Uterus (tissue), 4 donors: ENCODE measurements around the gene ADAMTSL4. TPM values are rescaled to one million over a fixed set of nuclear protein-coding genes. Genes with fewer than 3 reads are reported as not detected.
"Not testable (repeated sequence)": the region's sequence is repeated elsewhere in the genome, so short reads cannot be mapped to it uniquely, and the experiment has no call there.

Experiments used
- DNase-seq, 2 donors: peaks; one replicate each; pipeline ENCODE4 v3.0.0-alpha.2; 2019 to 2020
- H3K27ac ChIP-seq, 2 donors: fragments of 200-600 bp; sonication (generic); 1 replicate in 1 of 2; 2 replicates in 1 of 2; pipeline ENCODE4 v1.5.1; 2016 to 2018
- H3K27me3 ChIP-seq, 2 donors: fragments of 200-600 bp; sonication (generic); one replicate each; pipeline ENCODE4 v1.5.1; 2018 to 2019; ENCODE audit warnings: control low read depth in 1 of 2
- H3K36me3 ChIP-seq, 2 donors: fragments of 200-600 bp; sonication (generic); one replicate each; pipeline ENCODE4 v1.5.1; 2019; ENCODE audit warnings: control low read depth in 1 of 2
- H3K4me1 ChIP-seq, 2 donors: fragments of 200-600 bp; sonication (generic); one replicate each; pipeline ENCODE4 v1.5.1; 2018 to 2019; ENCODE audit warnings: control low read depth in 1 of 2
- H3K4me3 ChIP-seq, 2 donors: fragments of 200-600 bp; sonication (generic); 1 replicate in 1 of 2; 2 replicates in 1 of 2; pipeline ENCODE4 v1.5.1; 2018 to 2019; ENCODE audit warnings: mild to moderate bottlenecking in 1 of 2
- H3K9me3 ChIP-seq, 2 donors: fragments of 200-600 bp; sonication (generic); one replicate each; pipeline ENCODE4 v1.5.1; 2019; ENCODE audit warnings: control low read depth in 1 of 2
- POLR2A ChIP-seq, 2 donors: fragments of 450-650 bp; IDR thresholded peaks; one replicate each; pipeline ENCODE4 v1.6.1; 2016; ENCODE audit warnings: antibody characterized with exemption in 2 of 2, mild to moderate bottlenecking in 1 of 2, moderate library complexity in 1 of 2
- intact Hi-C: fragments of 100-400 bp; cut with DNase I; formaldehyde crosslinking; loops from one replicate; pipeline ENCODE4 v1.15.1; 2023; ENCODE audit warnings: low total_unique reads
- total RNA-seq, 4 donors: library from RNA; depleted of rRNA in 3 of 4; stranded (reverse); fragments of >200 nt in 3 of 4; gene quantifications; one replicate each; pipeline versions ENCODE4 v1.1.0 to v1.2.4, GENCODE V29; 2014 to 2023
- TF ChIP-seq, protein P1 (sequence below), 4 experiments: fragments of 200-600 bp in 2 of 4; fragments of 450-650 bp in 2 of 4; sonication (generic) in 2 of 4; IDR thresholded peaks; one replicate each; pipeline ENCODE4 v1.5.1; 2016 to 2019; ENCODE audit warnings: antibody characterized with exemption in 4 of 4, mild to moderate bottlenecking in 2 of 4, moderate library complexity in 1 of 4
- donor health status: DM: yes; HTN: yes; CAD: no.

ADAMTSL4 gene
- total RNA-seq, 4 donors from 2014 or later: 15.9 to 133 (median 35.4) TPM

DNA sequence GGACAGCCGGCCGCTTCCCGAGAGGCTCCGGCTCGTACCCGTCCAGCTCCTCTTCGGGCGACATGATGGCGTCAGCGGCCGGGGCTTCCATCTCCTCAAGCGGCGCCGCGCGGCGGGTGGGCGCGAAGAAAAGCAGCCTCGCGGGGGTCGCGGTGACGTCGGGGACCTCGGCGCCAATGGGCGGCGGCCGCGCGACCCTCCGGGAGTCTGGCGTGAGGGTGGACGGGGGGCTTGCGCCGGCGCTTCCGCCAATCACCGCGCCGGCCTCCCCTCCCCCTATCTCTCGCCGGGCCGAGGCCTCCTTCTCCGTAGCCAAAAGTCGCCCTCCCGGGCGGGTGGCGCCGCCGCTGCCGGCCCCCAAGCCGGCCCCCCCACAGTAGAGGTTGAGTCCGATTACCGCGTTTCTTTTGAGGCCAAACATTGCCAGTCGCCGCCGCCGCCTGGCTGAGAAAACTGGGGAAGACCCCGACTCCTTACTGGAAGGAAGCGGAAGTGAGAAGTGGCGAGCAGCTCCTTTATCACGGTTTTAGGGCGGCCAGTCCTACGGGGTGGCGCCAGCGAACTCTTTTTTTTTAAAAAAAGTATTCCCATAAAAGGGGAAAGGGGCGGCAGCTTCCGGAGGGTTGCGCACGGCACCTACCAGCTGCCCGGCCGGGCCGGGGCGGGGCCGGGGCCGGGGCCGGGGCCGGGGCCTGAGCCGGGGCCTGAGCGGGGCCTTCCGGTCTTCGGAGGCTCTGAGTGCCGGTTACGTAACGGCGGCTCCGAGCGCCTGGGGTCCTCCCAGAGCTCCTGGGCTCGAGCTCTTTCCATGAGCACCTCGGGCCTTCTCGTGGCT is 30.1 kb downstream of the ADAMTSL4 start, which contains the start of gene MCL1:
TSS of gene MCL1 (minus strand) at position 501 of the 835 bp plus-strand sequence. CDS start at position 421, 80 bp downstream.
- H3K27ac ChIP-seq: peak within 1 kb of the TSS; percentile 99
- peaks cover under 1 to 5% of the 10 kb centered on the region in 2 donors for H3K4me1 ChIP-seq
- peak within 1 kb of the TSS; percentile 61 to 99 for H3K4me3 ChIP-seq
- H3K36me3 ChIP-seq: no peaks in the 10 kb centered on the region
- peak; percentile 85 to 93 for TF ChIP-seq POLR2A (IDR thresholded peaks at IDR 0.05)
- TF ChIP-seq, protein P1, sequence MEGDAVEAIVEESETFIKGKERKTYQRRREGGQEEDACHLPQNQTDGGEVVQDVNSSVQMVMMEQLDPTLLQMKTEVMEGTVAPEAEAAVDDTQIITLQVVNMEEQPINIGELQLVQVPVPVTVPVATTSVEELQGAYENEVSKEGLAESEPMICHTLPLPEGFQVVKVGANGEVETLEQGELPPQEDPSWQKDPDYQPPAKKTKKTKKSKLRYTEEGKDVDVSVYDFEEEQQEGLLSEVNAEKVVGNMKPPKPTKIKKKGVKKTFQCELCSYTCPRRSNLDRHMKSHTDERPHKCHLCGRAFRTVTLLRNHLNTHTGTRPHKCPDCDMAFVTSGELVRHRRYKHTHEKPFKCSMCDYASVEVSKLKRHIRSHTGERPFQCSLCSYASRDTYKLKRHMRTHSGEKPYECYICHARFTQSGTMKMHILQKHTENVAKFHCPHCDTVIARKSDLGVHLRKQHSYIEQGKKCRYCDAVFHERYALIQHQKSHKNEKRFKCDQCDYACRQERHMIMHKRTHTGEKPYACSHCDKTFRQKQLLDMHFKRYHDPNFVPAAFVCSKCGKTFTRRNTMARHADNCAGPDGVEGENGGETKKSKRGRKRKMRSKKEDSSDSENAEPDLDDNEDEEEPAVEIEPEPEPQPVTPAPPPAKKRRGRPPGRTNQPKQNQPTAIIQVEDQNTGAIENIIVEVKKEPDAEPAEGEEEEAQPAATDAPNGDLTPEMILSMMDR (IDR thresholded peaks at IDR 0.05): peak in 3 of 4 experiments; percentile 19 to 36 (median 20)
- intact Hi-C loops: no loop called here
- H3K27me3 ChIP-seq: no peaks in the 10 kb centered on the region
- peak; percentile 90 to 96 for DNase-seq
- H3K9me3 ChIP-seq: no peaks in the 10 kb centered on the region

DNA sequence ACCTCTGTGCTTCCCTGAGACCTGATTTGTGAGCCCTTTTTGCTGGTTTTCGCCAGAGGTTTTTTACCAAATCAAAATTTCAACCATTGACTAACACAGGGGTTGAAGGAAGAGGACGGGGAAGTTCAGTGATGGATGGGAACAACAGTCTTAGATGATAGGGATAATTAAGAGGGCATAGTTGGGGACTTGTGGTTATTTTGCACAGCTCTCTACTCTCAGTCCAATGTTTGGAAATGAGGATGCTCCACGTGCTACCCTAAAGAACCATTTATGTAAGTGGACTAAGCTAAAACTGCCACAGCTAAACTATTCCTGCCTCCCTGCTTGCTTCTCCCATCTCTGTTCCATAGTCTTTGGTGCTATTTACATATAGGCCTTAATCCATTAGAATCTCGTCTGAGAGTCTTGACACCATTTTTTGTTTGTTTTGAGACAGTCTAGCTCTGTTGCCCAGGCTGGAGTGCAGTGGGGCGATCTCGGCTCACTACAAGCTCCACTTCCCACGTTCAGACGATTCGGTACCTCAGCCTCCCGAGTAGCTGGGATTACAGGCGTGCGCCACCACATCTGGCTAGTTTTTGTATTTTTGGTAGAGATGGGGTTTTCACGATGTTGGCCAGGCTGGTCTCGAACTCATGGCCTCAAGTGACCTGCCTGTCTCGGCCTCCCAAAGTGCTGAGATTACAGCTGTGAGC is 30.9 kb downstream of the ADAMTSL4 start:
- Histone ChIP-seq H3K27ac (peak overlapping the region; percentile 99), H3K27me3 (no peaks in the 10 kb centered on the region), H3K4me3 (peak overlapping the region; percentile 35 to 38), H3K9me3 (no peaks in the 10 kb centered on the region), H3K4me1 (peaks cover 0 to 5% of the 10 kb centered on the region in 2 donors), H3K36me3 (no peaks in the 10 kb centered on the region)
- DNase-seq: no peak
- intact Hi-C loops: no loop called here
- no peak for TF ChIP-seq POLR2A (IDR thresholded peaks at IDR 0.05)
- TF ChIP-seq, protein P1 (IDR thresholded peaks at IDR 0.05): peak in 1 of 4 experiments; percentile 3

DNA sequence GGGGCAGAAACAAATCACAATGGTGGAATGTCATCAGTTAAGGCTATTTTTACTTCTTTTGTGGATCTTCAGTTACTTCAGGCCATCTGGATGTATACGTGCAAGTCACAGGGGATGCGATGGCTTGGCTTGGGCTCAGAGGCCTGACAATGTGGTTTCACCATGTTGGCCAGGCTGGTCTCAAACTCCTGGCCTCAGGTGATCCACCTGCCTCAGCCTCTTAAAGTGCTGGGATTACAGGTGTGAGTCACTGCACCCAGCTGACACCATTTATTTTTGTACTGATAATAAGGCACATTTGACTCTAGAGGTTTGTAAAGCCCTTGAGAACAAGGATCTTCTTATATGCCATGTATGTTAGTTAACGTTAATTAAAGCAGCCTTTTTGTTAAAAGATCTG is 31.8 kb downstream of the ADAMTSL4 start:
- intact Hi-C loops, DNase-seq, H3K36me3 ChIP-seq, H3K4me1 ChIP-seq, H3K4me3 ChIP-seq, H3K27ac ChIP-seq, H3K27me3 ChIP-seq, H3K9me3 ChIP-seq: not testable (repeated sequence)

DNA sequence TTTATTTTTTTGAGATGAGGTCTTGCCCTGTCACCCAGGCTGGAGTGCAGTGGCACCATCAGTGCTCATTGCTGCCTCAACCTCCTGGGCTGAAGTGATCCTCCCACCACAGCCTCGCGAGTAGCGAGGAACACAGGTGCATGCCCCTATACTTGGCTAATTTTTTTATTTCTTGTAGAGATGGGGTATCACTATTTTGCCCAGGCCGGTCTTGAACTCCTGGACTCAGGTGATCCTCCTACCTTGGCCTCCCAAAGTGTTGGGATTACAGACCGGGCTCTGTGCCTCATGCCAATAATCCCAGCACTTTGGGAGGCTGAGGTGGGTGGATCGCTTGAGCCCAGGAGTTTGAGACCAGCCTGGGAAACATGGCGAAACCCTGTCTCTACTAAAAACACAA is 32.2 kb downstream of the ADAMTSL4 start:
- H3K27ac ChIP-seq, DNase-seq, H3K4me1 ChIP-seq, H3K36me3 ChIP-seq, H3K27me3 ChIP-seq, intact Hi-C loops, H3K4me3 ChIP-seq, H3K9me3 ChIP-seq: not testable (repeated sequence)

DNA sequence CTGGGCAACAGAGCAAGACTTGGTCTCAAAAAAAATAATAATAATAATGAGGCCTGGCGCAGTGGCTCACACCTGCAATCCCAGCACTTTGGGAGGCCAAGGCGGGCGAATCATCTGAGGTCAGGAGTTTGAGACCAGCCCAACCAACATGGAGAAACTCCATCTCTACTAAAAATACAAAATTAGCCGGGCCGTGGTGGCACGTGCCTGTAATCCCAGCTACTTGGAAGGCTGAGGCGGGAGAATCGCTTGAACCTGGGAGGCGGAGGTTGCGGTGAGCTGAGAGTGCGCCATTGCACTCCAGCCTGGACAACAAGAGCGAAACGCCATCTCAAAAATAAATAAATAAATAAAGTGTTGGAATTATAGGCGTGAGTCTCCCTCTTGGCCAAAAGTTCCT is 32.8 kb downstream of the ADAMTSL4 start:
- H3K9me3 ChIP-seq, H3K27ac ChIP-seq, H3K4me1 ChIP-seq, H3K27me3 ChIP-seq, DNase-seq, H3K4me3 ChIP-seq, intact Hi-C loops, H3K36me3 ChIP-seq: not testable (repeated sequence)

DNA sequence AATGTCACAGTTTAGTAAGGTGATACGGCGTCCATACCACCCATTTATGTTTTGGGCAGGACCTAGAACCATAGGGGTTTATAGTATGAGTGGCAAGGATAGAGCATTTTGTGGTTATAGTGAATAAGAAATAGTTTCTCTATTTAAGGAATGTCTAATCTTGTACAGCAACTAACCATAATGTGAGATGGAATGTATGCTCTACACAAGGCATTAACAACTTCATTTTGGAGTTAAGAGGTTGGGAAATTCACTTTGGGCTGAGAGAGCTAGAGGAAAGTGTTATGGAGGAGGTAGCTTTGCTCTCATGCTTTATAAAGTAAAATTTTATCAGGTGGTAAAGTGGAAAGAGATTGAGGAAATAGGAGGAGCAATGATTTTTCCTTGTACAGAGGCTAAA is 33.2 kb downstream of the ADAMTSL4 start:
- DNase-seq: no peak
- TF ChIP-seq POLR2A (IDR thresholded peaks at IDR 0.05): no peak
- TF ChIP-seq, protein P1 (IDR thresholded peaks at IDR 0.05): no peak
- intact Hi-C loops: no loop called here
- Histone ChIP-seq H3K9me3 (no peaks in the 10 kb centered on the region), H3K36me3 (no peaks in the 10 kb centered on the region), H3K27ac (no peak overlapping the region), H3K4me3 (no peak overlapping the region), H3K4me1 (peaks cover 0 to 5% of the 10 kb centered on the region in 2 donors), H3K27me3 (no peaks in the 10 kb centered on the region)
